Endothelial cell of umbilical vein (primary cell): ENCODE results near the gene RHOV. TPM values are rescaled to one million over a fixed set of nuclear protein-coding genes. Genes with fewer than 3 reads are reported as not detected.

Source experiments
- BruUV-seq: library from RNA; stranded (reverse); fragments of 400-500 nt; replicated peaks from 2 replicates; lab custom pipeline; 2021; lab: Mats Ljungman, UMichigan
- CTCF ChIA-PET: fragments of 300-600, 350-600 bp; sonication (Branson Sonifier 250); formaldehyde crosslinking; loops from one replicate; lab custom pipeline; 2021; ENCODE audit warnings: antibody characterized with exemption, inconsistent platforms; lab: Charles Lee
- POLR2A ChIA-PET: fragments of 300-600, 350-600 bp; sonication (Branson Sonifier 250); formaldehyde crosslinking; loops from one replicate; lab custom pipeline; 2021; ENCODE audit warnings: antibody characterized with exemption, inconsistent platforms; lab: Charles Lee
- DNase-seq: peaks from one replicate; pipeline ENCODE4 v3.0.0-alpha.2; 2011; ENCODE audit warnings: low read depth, low spot score
- FAIRE-seq: peaks from 2 replicates; lab custom pipeline; 2011; peaks lifted over from hg19 to GRCh38; lab: Jason Lieb, UNC
- H2AFZ ChIP-seq: 2 replicates; pipeline ENCODE4 v1.6.0; 2012; ENCODE audit warnings: low read depth, low read length, control low read depth, inconsistent platforms
- H3K27ac ChIP-seq: 2 replicates; pipeline ENCODE4 v1.5.1; 2011; ENCODE audit warnings: low read depth, mild to moderate bottlenecking, control low read depth, low read length, moderate library complexity; ENCODE audit not compliant: insufficient read depth
- H3K27me3 ChIP-seq, 2 experiments: 2 replicates each; pipeline versions ENCODE4 v1.6.0 to v1.6.1; 2011; ENCODE audit warnings: low read length in 2 of 2, mixed read lengths in 1 of 2; ENCODE audit not compliant: control insufficient read depth in 2 of 2, insufficient read depth in 2 of 2
- H3K36me3 ChIP-seq, 2 experiments: 2 replicates in 1 of 2; 3 replicates in 1 of 2; pipeline ENCODE4 v1.5.1; 2011; ENCODE audit warnings: low read length in 2 of 2, mild to moderate bottlenecking in 1 of 2, moderate library complexity in 1 of 2; ENCODE audit not compliant: control insufficient read depth in 2 of 2, insufficient read depth in 2 of 2; ENCODE audit errors: extremely low read depth in 1 of 2
- H3K4me1 ChIP-seq: 3 replicates; pipeline ENCODE4 v1.5.1; 2011; ENCODE audit warnings: mild to moderate bottlenecking, low read length; ENCODE audit not compliant: control insufficient read depth, insufficient read depth; ENCODE audit errors: extremely low read depth
- H3K4me2 ChIP-seq: 2 replicates; pipeline ENCODE4 v1.6.1; 2011; ENCODE audit warnings: low read length, control low read depth, mixed read lengths; ENCODE audit not compliant: insufficient read depth
- H3K4me3 ChIP-seq, 3 experiments: fragments of 200-600 bp in 1 of 3; sonication (generic), shearing (Covaris generic) in 1 of 3; replicated peaks in 1 of 3; 2 replicates each; pipeline ENCODE4 v1.5.1; 2011 to 2016; ENCODE audit warnings: control low read depth in 3 of 3, low read length in 3 of 3, mild to moderate bottlenecking in 2 of 3, inconsistent platforms in 1 of 3, low read depth in 1 of 3, moderate library complexity in 1 of 3; ENCODE audit not compliant: insufficient read depth in 1 of 3
- H3K79me2 ChIP-seq: 2 replicates; pipeline ENCODE4 v1.6.0; 2012; ENCODE audit warnings: low read length, inconsistent platforms; ENCODE audit not compliant: control insufficient read depth, insufficient read depth
- H3K9ac ChIP-seq: replicated peaks from 2 replicates; pipeline ENCODE3; 2011; ENCODE audit warnings: low read length, control low read depth; ENCODE audit not compliant: insufficient read depth; ENCODE audit errors: extremely low read depth
- H3K9me1 ChIP-seq: replicated peaks from 3 replicates; pipeline ENCODE4 v1.6.0; 2011; ENCODE audit warnings: mild to moderate bottlenecking, low read length; ENCODE audit not compliant: control insufficient read depth, insufficient read depth; ENCODE audit errors: extremely low read depth
- H3K9me3 ChIP-seq: replicated peaks from 2 replicates; pipeline ENCODE4 v1.5.1; 2012; ENCODE audit warnings: low read length, inconsistent platforms; ENCODE audit not compliant: control insufficient read depth, insufficient read depth
- H4K20me1 ChIP-seq: replicated peaks from 2 replicates; pipeline ENCODE3; 2011; ENCODE audit warnings: mild to moderate bottlenecking, low read length; ENCODE audit not compliant: control insufficient read depth, insufficient read depth; ENCODE audit errors: extremely low read depth
- EZH2 ChIP-seq: IDR thresholded peaks from 2 replicates; pipeline ENCODE4 v1.6.1; 2012; ENCODE audit warnings: borderline replicate concordance, low read depth, mild to moderate bottlenecking, moderate library complexity, low read length, inconsistent platforms; ENCODE audit not compliant: severe bottlenecking
- FOS ChIP-seq: IDR thresholded peaks from 2 replicates; pipeline ENCODE4 v1.6.1; 2011; ENCODE audit warnings: mild to moderate bottlenecking, low read length, moderate library complexity, borderline replicate concordance; ENCODE audit not compliant: insufficient read depth
- GATA2 ChIP-seq: IDR thresholded peaks from 2 replicates; pipeline ENCODE4 v1.7.0; 2011; ENCODE audit warnings: low read depth, mild to moderate bottlenecking, moderate library complexity, mixed read lengths, low read length; ENCODE audit not compliant: insufficient read length, insufficient read depth
- JUN ChIP-seq: IDR thresholded peaks from 2 replicates; pipeline ENCODE4 v1.6.1; 2011; ENCODE audit warnings: borderline replicate concordance, low read depth; ENCODE audit not compliant: insufficient read length, insufficient read depth
- MYC ChIP-seq: IDR thresholded peaks from one replicate; pipeline ENCODE4 v1.6.1; 2011; ENCODE audit warnings: mild to moderate bottlenecking, low read depth, low read length
- POLR2A ChIP-seq: IDR thresholded peaks from 2 replicates; pipeline ENCODE4 v1.6.1; 2012; ENCODE audit warnings: low read depth, mild to moderate bottlenecking, control low read depth, low read length
- POLR2AphosphoS5 ChIP-seq: IDR thresholded peaks from 2 replicates; pipeline ENCODE4 v1.6.1; 2012; ENCODE audit warnings: low read depth, mild to moderate bottlenecking, control low read depth, low read length, moderate library complexity; ENCODE audit not compliant: insufficient read depth
- dilution Hi-C: fragments of 300-500 bp; cut with MboI; formaldehyde crosslinking; loops from one replicate; pipeline ENCODE4 v1.15.0; 2019; ENCODE audit warnings: low sequenced_read_pairs; ENCODE audit not compliant: extremely low pct_ligation_motif_present
- intact Hi-C: fragments of 100-400 bp; cut with micrococcal nuclease; formaldehyde crosslinking; loops from one replicate; pipeline ENCODE4 v1.10.0; 2022
- polyA plus RNA-seq, 4 experiments: library from polyadenylated mRNA; depleted of rRNA in 3 of 4; stranded (reverse) in 3 of 4; unstranded in 1 of 4; fragments of >200 nt; gene quantifications; 2 replicates each; pipeline versions ENCODE4 v1.2.1 to v1.2.3, GENCODE V29; 2011 to 2012; ENCODE audit warnings: missing spikeins in 1 of 4
- total RNA-seq: library from RNA; stranded (reverse); gene quantifications from 2 replicates; pipeline ENCODE4 v1.2.3, GENCODE V29; 2021
- TF ChIP-seq, protein P1 (sequence below): IDR thresholded peaks from 2 replicates; pipeline ENCODE4 v1.6.1; 2011; ENCODE audit not compliant: insufficient read depth, insufficient read length
- TF ChIP-seq, protein P2 (sequence below), 2 donors: IDR thresholded peaks; 1 replicate in 1 of 2; 2 replicates in 1 of 2; pipeline ENCODE4 v1.5.1; 2011; ENCODE audit warnings: low read length in 2 of 2, mild to moderate bottlenecking in 2 of 2, moderate library complexity in 2 of 2, control low read depth in 1 of 2, inconsistent platforms in 1 of 2, low read depth in 1 of 2; ENCODE audit not compliant: insufficient read depth in 1 of 2; ENCODE audit errors: extremely low read depth in 1 of 2

The RHOV gene
- total and polyA plus RNA-seq, 2 donors (not counting 3 experiments of a cell fraction or from before 2014, with no cell fraction given) = 0.15 to 0.20 TPM

DNA sequence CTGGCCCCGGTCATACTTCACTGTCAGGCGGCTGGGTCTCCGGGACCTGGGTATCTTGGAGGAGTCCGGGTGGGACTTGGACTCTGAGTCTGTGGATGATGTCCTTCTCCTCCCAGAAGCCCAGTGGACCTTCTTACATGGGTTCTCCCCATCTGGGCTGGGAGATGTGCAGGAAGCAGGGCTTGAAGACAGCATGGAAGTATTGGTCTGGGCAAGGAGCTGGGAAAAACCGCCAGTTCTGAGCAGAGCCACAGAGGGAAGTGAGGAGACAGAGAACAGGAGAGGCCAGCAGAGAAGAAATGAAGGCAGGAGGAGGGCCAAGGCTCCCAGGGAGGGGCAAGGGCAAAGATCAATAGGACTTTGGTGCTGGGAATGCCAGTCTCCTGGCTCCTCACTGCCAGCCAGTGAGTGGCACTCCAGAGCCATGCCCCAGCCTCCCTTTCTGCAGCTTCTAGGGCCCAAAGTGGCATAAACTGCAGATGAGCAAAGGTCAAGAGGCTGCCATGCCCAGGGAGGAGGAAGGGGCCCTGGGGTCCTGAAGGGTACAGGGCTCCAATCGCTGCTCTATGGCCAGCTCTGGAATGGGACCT, 45.5 kb downstream of the RHOV start, which contains the start of gene PPP1R14D:
TSS of gene PPP1R14D (minus strand) at position 262 of the 590 bp plus-strand sequence. CDS start at position 195, 67 bp downstream.
- Histone ChIP-seq H3K9me1 (no peaks in the 10 kb centered on the region), H3K9ac (no peak within 1 kb of the TSS), H3K4me3 (no peak within 1 kb of the TSS), H3K27ac (no peak within 1 kb of the TSS), H3K9me3 (no peaks in the 10 kb centered on the region), H2AFZ (no peak within 1 kb of the TSS), H4K20me1 (no peaks in the 10 kb centered on the region), H3K4me1 (no peaks in the 10 kb centered on the region), H3K27me3 (peaks cover 7 to 14% of the 10 kb centered on the region in 2 experiments), H3K79me2 (no peaks in the 10 kb centered on the region), H3K36me3 (no peaks in the 10 kb centered on the region), H3K4me2 (no peak within 1 kb of the TSS)
- no TSS peak for BruUV-seq
- FAIRE-seq = no peak
- ChIA-PET POLR2A (no interaction called here), CTCF (interaction anchor here (0.8 to 2.2 kb wide), 7 partner anchors 11 to 64 kb away, joined by 3 to 11 read pairs (median 3); no protein-coding TSS in a partner anchor)
- DNase-seq = no peak
- intact Hi-C loops (no loop called here), dilution Hi-C loops (no loop called here)
- TF ChIP-seq POLR2A (no peak), POLR2AphosphoS5 (no peak), GATA2 (no peak), EZH2 (no peak), FOS (no peak), JUN (no peak), MYC (no peak)
- TF ChIP-seq, protein P1, sequence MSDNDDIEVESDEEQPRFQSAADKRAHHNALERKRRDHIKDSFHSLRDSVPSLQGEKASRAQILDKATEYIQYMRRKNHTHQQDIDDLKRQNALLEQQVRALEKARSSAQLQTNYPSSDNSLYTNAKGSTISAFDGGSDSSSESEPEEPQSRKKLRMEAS = no peak
- TF ChIP-seq, protein P2, sequence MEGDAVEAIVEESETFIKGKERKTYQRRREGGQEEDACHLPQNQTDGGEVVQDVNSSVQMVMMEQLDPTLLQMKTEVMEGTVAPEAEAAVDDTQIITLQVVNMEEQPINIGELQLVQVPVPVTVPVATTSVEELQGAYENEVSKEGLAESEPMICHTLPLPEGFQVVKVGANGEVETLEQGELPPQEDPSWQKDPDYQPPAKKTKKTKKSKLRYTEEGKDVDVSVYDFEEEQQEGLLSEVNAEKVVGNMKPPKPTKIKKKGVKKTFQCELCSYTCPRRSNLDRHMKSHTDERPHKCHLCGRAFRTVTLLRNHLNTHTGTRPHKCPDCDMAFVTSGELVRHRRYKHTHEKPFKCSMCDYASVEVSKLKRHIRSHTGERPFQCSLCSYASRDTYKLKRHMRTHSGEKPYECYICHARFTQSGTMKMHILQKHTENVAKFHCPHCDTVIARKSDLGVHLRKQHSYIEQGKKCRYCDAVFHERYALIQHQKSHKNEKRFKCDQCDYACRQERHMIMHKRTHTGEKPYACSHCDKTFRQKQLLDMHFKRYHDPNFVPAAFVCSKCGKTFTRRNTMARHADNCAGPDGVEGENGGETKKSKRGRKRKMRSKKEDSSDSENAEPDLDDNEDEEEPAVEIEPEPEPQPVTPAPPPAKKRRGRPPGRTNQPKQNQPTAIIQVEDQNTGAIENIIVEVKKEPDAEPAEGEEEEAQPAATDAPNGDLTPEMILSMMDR (IDR thresholded peaks at IDR 0.05; ENCODE audit: extremely low read depth in 1 of 2, insufficient read depth in 1 of 2, low read depth in 1 of 2, low read length in 2 of 2) = no peak
